ENCODE measurements around the gene FAM120B.

The FAM120B gene

DNA sequence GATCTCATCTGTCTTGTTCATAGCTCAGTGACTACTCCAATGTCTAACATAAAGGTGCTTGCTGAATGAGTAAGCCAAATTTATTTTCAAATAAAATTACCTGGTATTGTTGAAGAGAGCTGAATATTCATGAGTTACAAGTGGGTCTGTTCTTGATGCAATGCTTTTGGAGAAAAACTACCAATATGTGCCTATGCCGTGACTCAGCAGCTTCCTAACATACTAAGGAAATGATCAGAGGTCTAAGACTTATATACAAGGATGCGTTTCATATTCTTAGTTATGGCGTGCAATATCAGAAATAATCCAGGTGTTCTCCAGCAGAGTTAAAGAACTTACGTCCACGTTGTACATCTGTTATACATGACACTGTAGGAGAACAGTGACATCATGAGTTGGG, 5.1 kb downstream of the FAM120B start:
- TF ChIP-seq, protein P1, sequence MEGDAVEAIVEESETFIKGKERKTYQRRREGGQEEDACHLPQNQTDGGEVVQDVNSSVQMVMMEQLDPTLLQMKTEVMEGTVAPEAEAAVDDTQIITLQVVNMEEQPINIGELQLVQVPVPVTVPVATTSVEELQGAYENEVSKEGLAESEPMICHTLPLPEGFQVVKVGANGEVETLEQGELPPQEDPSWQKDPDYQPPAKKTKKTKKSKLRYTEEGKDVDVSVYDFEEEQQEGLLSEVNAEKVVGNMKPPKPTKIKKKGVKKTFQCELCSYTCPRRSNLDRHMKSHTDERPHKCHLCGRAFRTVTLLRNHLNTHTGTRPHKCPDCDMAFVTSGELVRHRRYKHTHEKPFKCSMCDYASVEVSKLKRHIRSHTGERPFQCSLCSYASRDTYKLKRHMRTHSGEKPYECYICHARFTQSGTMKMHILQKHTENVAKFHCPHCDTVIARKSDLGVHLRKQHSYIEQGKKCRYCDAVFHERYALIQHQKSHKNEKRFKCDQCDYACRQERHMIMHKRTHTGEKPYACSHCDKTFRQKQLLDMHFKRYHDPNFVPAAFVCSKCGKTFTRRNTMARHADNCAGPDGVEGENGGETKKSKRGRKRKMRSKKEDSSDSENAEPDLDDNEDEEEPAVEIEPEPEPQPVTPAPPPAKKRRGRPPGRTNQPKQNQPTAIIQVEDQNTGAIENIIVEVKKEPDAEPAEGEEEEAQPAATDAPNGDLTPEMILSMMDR (IDR thresholded peaks at IDR 0.05): no peak

- TF ChIP-seq, protein P1 (IDR thresholded peaks at IDR 0.05): no peak
Measured at GRCh38 chr6:170312876-170313275, 6.3 kb downstream of the FAM120B start.

- TF ChIP-seq, protein P1 (IDR thresholded peaks at IDR 0.05): no peak
Measured at GRCh38 chr6:170313716-170314295, 7.2 kb downstream of the FAM120B start.

GRCh38 chr6:170314983-170315382, 8.4 kb downstream of the FAM120B start:
- TF ChIP-seq, protein P1 (IDR thresholded peaks at IDR 0.05): no peak

- TF ChIP-seq, protein P1 (IDR thresholded peaks at IDR 0.05): no peak
Measured at GRCh38 chr6:170316071-170316470, 9.5 kb downstream of the FAM120B start.

DNA sequence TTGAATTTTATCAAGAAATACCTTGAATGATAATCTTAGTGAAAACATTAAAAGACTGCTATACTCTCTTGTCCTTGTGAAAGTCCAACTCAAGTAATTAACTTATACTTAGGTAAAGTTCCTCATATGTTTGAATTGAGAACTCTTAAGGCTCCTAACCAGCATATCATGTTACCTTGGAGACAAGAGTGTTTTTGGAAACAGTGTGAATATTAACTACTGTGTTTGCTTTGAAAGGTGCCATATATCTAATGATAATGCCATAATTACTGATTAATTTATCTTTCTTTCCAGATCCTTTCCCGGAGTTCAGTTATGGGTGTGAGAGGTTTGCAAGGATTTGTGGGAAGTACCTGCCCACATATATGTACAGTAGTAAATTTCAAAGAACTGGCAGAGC, 10.5 kb downstream of the FAM120B start:
- TF ChIP-seq, protein P1 (IDR thresholded peaks at IDR 0.05): no peak

- TF ChIP-seq, protein P1 (IDR thresholded peaks at IDR 0.05): no peak
Measured at GRCh38 chr6:170317718-170318117, 11.2 kb downstream of the FAM120B start.

- TF ChIP-seq, protein P1 (IDR thresholded peaks at IDR 0.05): no peak
Measured at GRCh38 chr6:170329321-170329720, 22.8 kb downstream of the FAM120B start.
